Stimulated activated naive CD8-positive, alpha-beta T cell treated with anti-CD3 and anti-CD28 coated beads, Interleukin-15, amount 100 ng/mL, for 72 hours (primary cell): ENCODE measurements around the gene RALGPS2.

Experiments used
- ATAC-seq: fragments of 150-1000 bp; cut with Tn5 transposase; 2 replicates; pipeline ENCODE4 v1.10.0; 2021; ENCODE audit warnings: mild to moderate bottlenecking, moderate library complexity
- DNase-seq, 2 donors: peaks; one replicate each; pipeline ENCODE4 v3.0.0; 2021 to 2022
- H3K27ac Mint-ChIP-seq, 2 donors: one replicate each; pipeline ENCODE4 v1.8.0; 2022; ENCODE audit warnings: mild to moderate bottlenecking in 2 of 2, mixed read lengths in 2 of 2, moderate library complexity in 2 of 2
- H3K27me3 Mint-ChIP-seq: one replicate; pipeline ENCODE4 v1.8.0; 2022; ENCODE audit warnings: mixed read lengths
- H3K4me1 Mint-ChIP-seq: one replicate; pipeline ENCODE4 v1.8.0; 2022; ENCODE audit warnings: mild to moderate bottlenecking, mixed read lengths
- H3K4me3 Mint-ChIP-seq, 2 donors: one replicate each; pipeline ENCODE4 v1.8.0; 2022; ENCODE audit warnings: mild to moderate bottlenecking in 2 of 2, mixed read lengths in 2 of 2, moderate library complexity in 1 of 2
- H3K9me3 Mint-ChIP-seq, 2 donors: one replicate each; pipeline ENCODE4 v1.8.0; 2022; ENCODE audit warnings: mixed read lengths in 2 of 2

Gene RALGPS2

DNA sequence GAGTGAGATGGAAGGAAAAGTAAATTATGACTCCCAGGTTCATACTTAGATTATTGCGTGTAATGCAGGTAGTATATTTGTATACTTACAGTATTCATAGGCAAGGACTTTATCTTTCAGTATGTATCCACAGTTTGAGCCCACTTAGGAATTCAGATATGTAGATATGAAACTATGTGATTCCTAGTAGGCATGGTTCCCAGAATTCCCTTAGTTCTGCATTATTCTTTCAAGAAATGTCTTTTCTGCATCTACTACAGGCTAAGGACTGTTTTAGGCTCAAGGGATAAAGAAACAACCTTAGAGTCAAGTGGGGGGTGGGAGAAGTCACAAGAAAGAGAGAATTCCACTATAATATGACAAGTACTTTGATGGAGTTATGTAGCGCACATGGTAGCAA is 132.1 kb downstream of the RALGPS2 start:
- Mint-ChIP-seq H3K27ac (no peak overlapping the region), H3K27me3 (no peaks in the 10 kb centered on the region), H3K9me3 (no peaks in the 10 kb centered on the region), H3K4me1 (no peaks in the 10 kb centered on the region), H3K4me3 (no peak overlapping the region)
- DNase-seq (no peak), ATAC-seq (no peak)

DNA sequence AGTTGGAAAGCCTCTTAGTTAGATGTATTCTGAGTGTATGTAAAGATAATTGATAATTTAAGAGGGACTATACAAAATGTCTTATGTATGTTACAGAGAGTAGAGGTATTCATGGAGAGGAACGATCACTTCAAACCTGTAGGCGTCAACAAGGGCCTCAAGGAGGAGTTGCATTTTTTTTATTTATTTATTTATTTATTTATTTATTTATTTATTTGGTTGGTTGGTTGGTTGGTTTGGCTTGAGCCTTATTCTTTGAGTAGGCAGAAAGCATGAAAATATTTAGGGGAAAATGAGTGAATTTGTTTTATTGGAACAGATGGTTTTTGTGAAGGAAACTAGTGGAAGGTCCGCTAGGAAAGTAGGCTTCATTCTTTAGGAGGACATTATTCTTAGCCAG is 137.4 kb downstream of the RALGPS2 start:
- H3K4me3 Mint-ChIP-seq, result no peak overlapping the region
- H3K4me1 Mint-ChIP-seq, result peaks cover 6% of the 10 kb centered on the region
- ATAC-seq (no peak), DNase-seq (no peak)
- H3K27ac Mint-ChIP-seq, result no peak overlapping the region
- no peaks in the 10 kb centered on the region for H3K27me3 Mint-ChIP-seq
- no peaks in the 10 kb centered on the region for H3K9me3 Mint-ChIP-seq

DNA sequence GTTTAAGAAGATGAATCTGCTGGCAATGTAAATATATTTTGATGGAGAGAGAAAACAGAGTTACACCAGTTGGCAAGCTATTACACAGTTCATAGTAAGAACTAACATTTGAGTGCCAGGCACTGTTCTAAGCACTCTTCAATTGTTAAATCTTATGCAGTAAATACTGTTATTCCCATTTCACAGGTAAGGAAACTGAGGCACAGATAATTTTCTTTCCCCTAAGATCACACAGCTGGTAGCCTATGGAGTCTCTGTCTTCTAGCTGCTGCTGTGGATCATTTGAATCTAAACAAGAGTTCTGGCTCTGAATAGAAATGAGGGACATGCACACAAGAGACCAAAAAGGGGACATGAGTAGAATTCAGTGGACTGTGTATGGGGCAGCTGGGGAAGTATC is 137.8 kb downstream of the RALGPS2 start:
- no peak overlapping the region for H3K27ac Mint-ChIP-seq
- H3K4me3 Mint-ChIP-seq, result no peak overlapping the region
- DNase-seq (no peak), ATAC-seq (no peak)
- no peaks in the 10 kb centered on the region for H3K9me3 Mint-ChIP-seq
- H3K4me1 Mint-ChIP-seq, result peaks cover 10% of the 10 kb centered on the region
- no peaks in the 10 kb centered on the region for H3K27me3 Mint-ChIP-seq

DNA sequence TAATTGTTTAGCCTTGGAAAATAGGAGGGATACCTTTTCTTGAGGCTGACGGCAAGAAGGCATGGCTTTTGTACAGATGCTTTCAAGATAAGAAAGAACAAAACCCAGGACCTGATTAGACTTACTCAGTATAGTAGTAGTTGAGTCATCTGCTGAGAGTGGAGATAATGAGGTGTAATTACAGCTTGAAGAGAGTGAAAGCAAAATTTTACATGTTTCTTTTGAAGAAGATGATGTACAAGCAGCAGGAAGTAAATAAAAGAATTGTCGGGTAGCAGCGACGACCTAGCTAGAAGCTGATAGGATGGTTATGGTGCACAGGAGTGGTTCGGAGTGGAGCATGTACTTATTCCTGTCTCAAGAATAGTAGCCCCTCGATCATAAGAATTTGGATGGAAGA is 139.3 kb downstream of the RALGPS2 start:
- peaks cover 10% of the 10 kb centered on the region for H3K4me1 Mint-ChIP-seq
- H3K27me3 Mint-ChIP-seq, result no peaks in the 10 kb centered on the region
- H3K9me3 Mint-ChIP-seq, result no peaks in the 10 kb centered on the region
- ATAC-seq (no peak), DNase-seq (no peak)
- H3K4me3 Mint-ChIP-seq, result no peak overlapping the region
- no peak overlapping the region for H3K27ac Mint-ChIP-seq

DNA sequence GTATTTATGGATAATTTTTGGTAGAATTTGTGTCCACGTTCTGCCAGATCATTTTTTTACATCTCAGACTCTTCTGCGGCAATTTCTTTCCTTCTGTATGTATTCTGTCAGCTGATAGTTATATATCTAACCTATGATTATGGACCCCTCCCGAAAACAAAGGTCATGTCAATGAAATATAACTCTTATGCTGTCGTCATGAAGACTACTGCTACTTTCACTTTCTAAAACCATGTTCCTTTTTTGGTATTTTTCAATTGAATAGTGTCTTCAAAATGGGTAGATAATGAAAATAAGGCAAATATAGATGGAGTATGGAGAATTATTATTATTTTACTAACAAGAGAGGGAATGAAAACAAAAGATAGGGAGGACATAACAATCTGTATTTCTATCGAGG is 142.6 kb downstream of the RALGPS2 start:
- ATAC-seq, result no peak

DNA sequence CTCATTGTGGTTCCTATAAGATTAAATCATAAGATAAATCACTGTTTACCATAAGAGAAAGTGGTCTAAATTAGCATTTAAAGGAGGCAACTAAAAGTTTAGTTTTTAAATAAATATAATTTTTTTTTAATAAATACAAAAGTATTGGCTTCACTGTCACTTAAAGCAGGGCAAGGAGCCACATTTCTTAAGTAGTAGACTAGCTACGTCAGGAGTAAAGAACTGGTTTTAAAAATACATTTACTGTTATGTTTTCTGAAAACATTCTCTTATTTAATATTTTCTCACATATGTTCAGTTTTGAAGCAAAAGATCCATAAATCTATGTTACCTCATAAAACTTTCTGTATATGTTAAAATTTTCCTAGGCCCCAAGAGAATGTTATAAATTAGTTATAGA is 143.7 kb downstream of the RALGPS2 start:
- Mint-ChIP-seq H3K27ac (no peak overlapping the region), H3K9me3 (no peaks in the 10 kb centered on the region), H3K4me3 (no peak overlapping the region), H3K4me1 (peaks cover 10% of the 10 kb centered on the region), H3K27me3 (no peaks in the 10 kb centered on the region)
- ATAC-seq, result no peak
- DNase-seq, result no peak

More for the DNA sequence above, 142.6 kb downstream of the RALGPS2 start:
- Mint-ChIP-seq H3K9me3 (no peaks in the 10 kb centered on the region), H3K27me3 (no peaks in the 10 kb centered on the region), H3K4me3 (peak overlapping the region; percentile 3 to 11), H3K4me1 (peaks cover 10% of the 10 kb centered on the region), H3K27ac (no peak overlapping the region)
- no peak for DNase-seq

DNA sequence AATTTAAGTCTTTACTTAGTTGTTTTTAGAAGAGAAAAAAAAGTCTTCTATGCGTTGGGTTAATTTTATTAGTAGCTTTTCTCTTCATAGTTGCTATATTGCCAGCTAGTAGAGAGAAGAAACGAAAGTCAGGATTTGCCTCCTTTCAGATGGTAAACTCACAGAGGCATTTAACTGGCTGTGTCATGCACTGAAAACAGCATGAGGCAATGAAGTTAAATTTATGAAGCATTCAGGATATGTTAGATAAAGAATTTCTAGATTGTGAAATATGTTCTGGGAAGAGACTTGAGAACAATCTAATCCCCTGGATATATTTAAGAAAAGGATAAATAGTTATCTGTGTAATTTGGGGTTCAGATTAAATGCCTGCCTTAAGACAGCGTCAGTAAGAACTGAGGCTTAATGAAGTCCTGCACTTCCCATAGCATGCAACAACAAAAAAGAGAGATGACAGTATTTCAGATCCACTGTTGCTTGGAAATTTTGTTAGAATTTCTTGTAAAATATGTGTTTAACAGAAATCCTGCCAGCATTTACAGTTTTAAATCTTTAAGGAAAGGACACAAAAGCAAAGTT is 144.2 kb downstream of the RALGPS2 start:
- Mint-ChIP-seq H3K27ac (no peak overlapping the region), H3K4me1 (peaks cover 9% of the 10 kb centered on the region), H3K9me3 (no peaks in the 10 kb centered on the region), H3K27me3 (no peaks in the 10 kb centered on the region), H3K4me3 (no peak overlapping the region)
- no peak for DNase-seq
- no peak for ATAC-seq

DNA sequence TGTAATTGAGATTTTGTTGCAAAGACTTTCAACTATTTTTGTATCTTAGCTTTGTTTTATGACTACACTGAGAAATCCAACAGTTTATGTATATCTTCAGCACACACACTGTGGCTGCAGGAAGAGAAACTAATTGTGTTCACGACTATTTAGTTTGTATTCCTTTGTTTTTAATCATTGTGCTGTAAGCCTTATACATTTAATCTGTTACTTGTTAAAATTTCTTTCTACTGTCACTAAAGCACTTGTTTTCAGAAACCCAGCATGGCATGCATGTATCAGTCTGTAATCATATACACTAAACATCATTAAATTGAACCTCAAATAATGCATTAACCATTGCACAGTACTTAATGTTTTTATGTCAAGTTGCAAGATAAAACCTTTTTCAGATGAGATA is 145.2 kb downstream of the RALGPS2 start:
- no peak for DNase-seq
- Mint-ChIP-seq H3K4me3 (no peak overlapping the region), H3K27me3 (no peaks in the 10 kb centered on the region), H3K9me3 (no peaks in the 10 kb centered on the region), H3K27ac (no peak overlapping the region), H3K4me1 (peaks cover 4% of the 10 kb centered on the region)
- no peak for ATAC-seq

DNA sequence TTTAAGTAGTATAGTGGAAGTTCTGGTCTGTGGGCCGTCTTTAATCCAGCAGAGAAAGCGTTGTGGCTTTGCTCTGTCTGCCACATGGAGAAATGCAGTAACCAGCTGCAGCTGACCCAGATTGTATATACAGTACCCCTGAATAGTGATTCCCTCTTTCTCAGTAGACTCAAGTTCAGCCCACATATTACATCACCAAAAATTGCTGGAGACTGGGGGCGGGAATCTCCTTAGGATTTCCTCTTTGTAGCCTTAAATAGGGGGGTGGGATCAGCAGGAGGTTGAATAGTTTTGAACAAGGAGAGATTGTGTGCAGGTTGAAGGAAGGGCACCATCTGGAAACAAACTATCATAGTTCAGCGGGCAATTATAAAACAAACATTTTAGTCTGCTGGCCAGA is 145.9 kb downstream of the RALGPS2 start, which contains the start of gene ANGPTL1:
ANGPTL1 (minus strand) TSS at position 134 of the 400 bp plus-strand sequence. CDS start 5,301 bp downstream, outside the sequence.
- H3K4me3 Mint-ChIP-seq, result no peak within 1 kb of the TSS
- H3K9me3 Mint-ChIP-seq, result no peaks in the 10 kb centered on the region
- H3K4me1 Mint-ChIP-seq, result peaks cover 4% of the 10 kb centered on the region
- H3K27me3 Mint-ChIP-seq, result no peaks in the 10 kb centered on the region
- ATAC-seq (no peak), DNase-seq (no peak)
- H3K27ac Mint-ChIP-seq, result peak within 1 kb of the TSS in 1 of 2 donors; percentile 26

DNA sequence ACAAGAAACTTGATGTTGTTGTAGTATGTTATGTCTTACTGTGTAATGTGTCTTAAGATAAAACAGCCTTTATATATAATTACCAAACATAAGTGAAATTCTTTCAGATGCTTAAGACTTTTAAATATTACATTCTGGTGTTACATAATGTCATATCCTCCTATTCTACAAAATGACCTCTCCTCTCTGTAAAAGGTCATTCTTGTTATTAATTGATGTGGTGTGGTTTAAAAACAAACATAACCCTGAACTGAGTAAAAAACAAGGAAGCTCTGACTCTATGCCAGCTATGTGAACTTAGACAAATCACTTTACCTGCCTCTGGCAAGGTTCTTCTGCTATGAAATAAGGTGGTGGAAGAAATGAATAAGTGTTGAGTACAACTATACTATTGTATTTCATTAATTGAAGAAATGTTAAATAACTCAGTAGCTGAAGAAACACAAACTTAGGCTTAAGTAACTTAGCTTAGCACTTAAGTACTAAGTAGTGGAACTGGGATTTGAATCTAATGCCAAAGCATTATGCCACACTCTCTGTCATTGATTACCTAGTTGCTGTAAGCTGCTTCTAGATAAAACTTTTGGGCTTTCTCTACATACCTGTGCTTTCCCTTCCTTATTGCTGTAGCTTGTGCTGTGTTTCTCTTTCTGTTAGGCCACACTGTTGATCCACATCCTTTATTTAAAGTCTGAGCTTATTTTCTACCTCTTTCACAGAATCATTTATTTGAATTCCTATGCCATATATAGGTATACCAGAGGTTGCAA is 146.7 kb downstream of the RALGPS2 start:
- no peak for ATAC-seq
- Mint-ChIP-seq H3K4me1 (peaks cover 4% of the 10 kb centered on the region), H3K4me3 (no peak overlapping the region), H3K9me3 (no peaks in the 10 kb centered on the region), H3K27ac (no peak overlapping the region), H3K27me3 (no peaks in the 10 kb centered on the region)
- no peak for DNase-seq

DNA sequence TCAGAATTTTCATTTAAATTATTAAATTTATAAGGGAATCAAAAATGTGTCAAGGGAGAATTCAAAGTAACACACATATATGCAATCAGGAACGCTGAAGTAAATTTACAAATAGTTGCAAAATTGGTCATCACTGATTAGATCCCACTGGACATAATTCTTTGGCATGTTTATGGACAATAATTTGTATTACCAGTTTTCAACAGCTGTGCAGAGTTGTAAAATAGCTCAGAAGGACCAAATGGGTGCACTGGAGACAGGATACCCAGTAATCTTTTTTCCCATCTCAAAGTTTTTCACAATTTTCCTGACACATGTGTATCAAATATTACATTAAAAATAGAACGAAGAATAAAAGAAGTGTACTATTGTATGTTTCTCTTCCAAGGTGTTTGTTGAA is 149.9 kb downstream of the RALGPS2 start:
- H3K4me3 Mint-ChIP-seq, result no peak overlapping the region
- no peaks in the 10 kb centered on the region for H3K9me3 Mint-ChIP-seq
- no peaks in the 10 kb centered on the region for H3K27me3 Mint-ChIP-seq
- no peak for DNase-seq
- H3K4me1 Mint-ChIP-seq, result no peaks in the 10 kb centered on the region
- ATAC-seq, result no peak
- H3K27ac Mint-ChIP-seq, result no peak overlapping the region

DNA sequence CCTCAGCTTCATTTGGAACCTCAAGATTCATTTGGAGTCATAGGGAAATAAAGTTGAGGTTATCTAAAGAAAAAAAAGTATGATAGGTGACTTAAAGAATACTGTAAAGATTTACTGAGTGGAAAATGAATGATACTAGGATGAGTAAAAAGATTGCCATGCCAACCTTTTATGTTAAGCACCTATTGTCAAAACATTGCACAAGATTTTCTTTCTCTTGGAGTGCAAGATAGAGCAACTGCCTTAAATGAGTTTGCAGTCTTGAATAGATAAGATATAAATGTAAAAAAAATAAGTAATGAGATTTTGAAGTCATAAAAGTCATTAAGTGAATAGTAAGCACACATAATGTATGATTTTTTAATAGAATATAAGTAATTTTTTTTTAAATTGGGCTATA is 150.9 kb downstream of the RALGPS2 start:
- DNase-seq, result no peak
- no peak for ATAC-seq
- Mint-ChIP-seq H3K27me3 (no peaks in the 10 kb centered on the region), H3K9me3 (no peaks in the 10 kb centered on the region), H3K27ac (no peak overlapping the region), H3K4me3 (no peak overlapping the region), H3K4me1 (no peaks in the 10 kb centered on the region)

DNA sequence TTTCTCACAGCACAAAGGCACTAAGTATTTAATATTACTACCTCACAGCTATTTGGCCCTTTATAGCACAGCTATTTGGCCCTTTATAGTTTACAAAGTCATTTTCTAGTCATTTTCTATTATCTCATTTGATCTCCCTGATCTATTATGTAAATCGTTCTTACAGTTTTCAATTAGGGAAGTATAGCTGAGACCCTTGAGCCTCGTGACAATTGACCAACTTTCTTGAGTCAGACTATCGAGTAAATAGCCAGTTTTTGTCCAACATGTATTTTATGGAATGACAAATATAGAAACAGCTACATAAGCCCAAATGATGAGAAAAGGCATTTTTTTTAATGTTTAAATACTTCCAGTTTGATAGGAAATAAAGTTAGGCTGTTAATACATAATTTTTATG is 152.9 kb downstream of the RALGPS2 start:
- no peak for DNase-seq
- H3K27me3 Mint-ChIP-seq, result no peaks in the 10 kb centered on the region

DNA sequence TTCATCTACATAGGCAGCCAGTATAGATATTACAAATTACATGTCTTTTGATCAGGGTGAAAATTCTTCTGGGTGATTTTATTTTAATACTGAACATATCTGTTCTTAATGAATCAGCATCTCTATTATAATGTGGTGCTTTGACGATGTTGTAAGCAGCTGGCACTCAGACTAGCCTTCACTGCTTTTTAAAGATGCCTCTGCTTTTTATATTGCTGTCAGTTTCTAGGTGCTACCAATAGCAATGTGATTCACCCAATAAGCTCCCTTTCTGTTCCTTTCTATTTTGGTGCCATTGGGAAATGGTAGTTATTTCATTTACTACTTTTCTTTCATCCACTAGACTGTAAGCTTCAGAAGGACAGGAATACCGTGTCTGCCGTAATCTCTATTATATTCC is 156.9 kb downstream of the RALGPS2 start:
- Mint-ChIP-seq H3K4me3 (no peak overlapping the region), H3K4me1 (peaks cover 10% of the 10 kb centered on the region), H3K27ac (no peak overlapping the region), H3K9me3 (no peaks in the 10 kb centered on the region), H3K27me3 (no peaks in the 10 kb centered on the region)
- DNase-seq (no peak), ATAC-seq (no peak)

More for the DNA sequence above, 152.9 kb downstream of the RALGPS2 start:
- H3K9me3 Mint-ChIP-seq, result no peaks in the 10 kb centered on the region
- H3K4me3 Mint-ChIP-seq, result no peak overlapping the region
- H3K27ac Mint-ChIP-seq, result no peak overlapping the region
- H3K4me1 Mint-ChIP-seq, result no peaks in the 10 kb centered on the region
- ATAC-seq, result no peak

DNA sequence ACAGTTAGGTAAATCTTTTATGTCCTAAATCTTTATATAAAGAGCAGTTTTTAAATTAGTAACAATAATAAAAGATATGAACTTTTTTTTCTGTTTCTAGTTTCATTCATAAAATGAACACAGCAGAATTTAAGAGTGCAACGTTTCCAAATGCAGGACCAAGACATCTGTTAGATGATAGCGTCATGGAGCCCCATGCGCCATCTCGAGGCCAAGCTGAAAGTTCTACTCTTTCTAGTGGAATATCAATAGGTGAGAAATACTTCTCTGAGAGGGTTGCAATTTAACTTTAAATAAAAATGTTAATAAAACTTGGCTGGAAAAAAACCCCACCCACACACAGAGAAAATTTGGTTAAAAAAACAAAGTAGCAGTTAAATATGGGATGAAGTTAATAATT is 160.8 kb downstream of the RALGPS2 start:
- no peak for ATAC-seq
- peaks cover 10% of the 10 kb centered on the region for H3K4me1 Mint-ChIP-seq
- H3K9me3 Mint-ChIP-seq, result no peaks in the 10 kb centered on the region
- no peak for DNase-seq
- H3K27me3 Mint-ChIP-seq, result no peaks in the 10 kb centered on the region
- no peak overlapping the region for H3K27ac Mint-ChIP-seq
- no peak overlapping the region for H3K4me3 Mint-ChIP-seq

DNA sequence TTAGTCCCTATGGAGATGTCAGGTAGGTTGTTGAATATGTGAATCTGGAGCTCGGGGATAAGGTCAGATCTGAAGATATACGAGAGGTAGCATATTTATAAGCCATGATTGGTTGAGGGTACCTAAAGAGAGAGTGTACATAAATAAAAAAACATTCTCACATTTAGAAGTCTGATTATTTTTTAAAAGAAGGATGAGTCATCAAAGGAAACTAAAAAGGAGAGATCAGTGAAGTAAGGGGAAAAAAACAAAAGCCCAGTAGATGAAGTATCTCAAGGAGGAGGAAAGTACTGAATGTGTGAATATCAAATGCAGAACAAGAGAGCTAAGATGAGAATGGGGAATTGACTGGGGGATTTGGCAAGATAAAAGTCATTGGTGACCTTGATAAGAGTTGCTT is 161.5 kb downstream of the RALGPS2 start:
- Mint-ChIP-seq H3K4me3 (no peak overlapping the region), H3K27ac (peak overlapping the region in 1 of 2 donors; percentile 50), H3K4me1 (peaks cover 10% of the 10 kb centered on the region), H3K9me3 (no peaks in the 10 kb centered on the region), H3K27me3 (no peaks in the 10 kb centered on the region)
- DNase-seq, result no peak
- ATAC-seq, result no peak

DNA sequence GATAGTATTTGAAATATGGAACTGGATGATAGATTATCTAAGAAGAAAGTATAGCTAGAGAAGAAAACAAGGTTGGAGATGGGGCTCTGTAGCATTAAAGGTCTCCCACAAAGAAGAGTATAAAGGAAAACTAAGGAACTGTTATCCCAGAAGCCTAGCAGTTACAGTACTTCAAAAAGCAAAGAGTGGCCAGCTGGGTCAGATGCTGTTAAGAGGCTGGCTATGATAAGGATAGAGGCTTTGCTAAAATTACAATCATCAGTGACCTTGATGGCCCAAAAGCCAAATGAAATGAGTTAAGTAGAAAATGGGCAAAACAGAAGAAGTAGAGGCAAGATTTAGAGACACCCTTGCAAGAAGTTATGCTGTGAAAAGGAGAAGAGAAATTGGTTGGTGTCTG is 170.9 kb downstream of the RALGPS2 start:
- H3K4me3 Mint-ChIP-seq, result no peak overlapping the region
- peaks cover 9 to 11% of the 10 kb centered on the region in 2 donors for H3K9me3 Mint-ChIP-seq
- DNase-seq (no peak), ATAC-seq (no peak)
- H3K27ac Mint-ChIP-seq, result no peak overlapping the region
- H3K4me1 Mint-ChIP-seq, result peaks cover 10% of the 10 kb centered on the region
- H3K27me3 Mint-ChIP-seq, result no peaks in the 10 kb centered on the region
